GM18867 (cell line): ENCODE measurements around the gene MED25.

ENCODE experiments used
- ATAC-seq: cut with Tn5 transposase; IDR thresholded peaks from one replicate; pipeline ENCODE4 v1.9.1; 2021; ENCODE audit warnings: mild to moderate bottlenecking, moderate library complexity; ENCODE audit not compliant: unreplicated experiment

Gene MED25

GRCh38 chr19:49798574-49798973 lies 19.5 kb upstream of the MED25 start:
- ATAC-seq: no peak

DNA sequence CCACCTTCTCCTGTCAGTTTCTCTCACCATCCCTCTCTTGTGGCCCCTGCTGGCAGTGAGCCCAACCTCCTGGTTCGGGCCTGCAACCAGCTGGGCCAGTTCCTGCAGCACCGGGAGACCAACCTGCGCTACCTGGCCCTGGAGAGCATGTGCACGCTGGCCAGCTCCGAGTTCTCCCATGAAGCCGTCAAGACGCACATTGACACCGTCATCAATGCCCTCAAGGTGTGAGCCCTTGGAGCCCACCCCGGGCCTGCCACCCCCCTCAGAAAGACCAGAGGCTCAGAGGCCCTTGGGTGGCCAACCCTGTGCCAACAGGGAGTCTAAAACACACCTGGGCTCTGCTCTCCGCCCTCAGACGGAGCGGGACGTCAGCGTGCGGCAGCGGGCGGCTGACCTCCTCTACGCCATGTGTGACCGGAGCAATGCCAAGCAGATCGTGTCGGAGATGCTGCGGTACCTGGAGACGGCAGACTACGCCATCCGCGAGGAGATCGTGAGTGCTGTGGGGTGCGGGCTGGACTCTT lies 18.8 kb upstream of the MED25 start:
- no peak for ATAC-seq

GRCh38 chr19:49799798-49800376 lies 18.2 kb upstream of the MED25 start:
- ATAC-seq: no peak

GRCh38 chr19:49800771-49801170 lies 17.3 kb upstream of the MED25 start:
- ATAC-seq: no peak

DNA sequence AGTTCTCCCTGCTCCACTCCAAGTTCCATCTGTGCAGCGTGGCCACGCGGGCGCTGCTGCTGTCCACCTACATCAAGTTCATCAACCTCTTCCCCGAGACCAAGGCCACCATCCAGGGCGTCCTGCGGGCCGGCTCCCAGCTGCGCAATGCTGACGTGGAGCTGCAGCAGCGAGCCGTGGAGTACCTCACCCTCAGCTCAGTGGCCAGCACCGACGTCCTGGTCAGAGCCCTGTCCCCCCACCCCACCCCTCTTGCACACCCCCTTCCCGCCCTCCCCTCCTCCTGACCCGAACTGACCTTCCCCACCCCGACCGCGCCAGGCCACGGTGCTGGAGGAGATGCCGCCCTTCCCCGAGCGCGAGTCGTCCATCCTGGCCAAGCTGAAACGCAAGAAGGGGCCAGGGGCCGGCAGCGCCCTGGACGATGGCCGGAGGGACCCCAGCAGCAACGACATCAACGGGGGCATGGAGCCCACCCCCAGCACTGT lies 16.6 kb upstream of the MED25 start:
- no peak for ATAC-seq

DNA sequence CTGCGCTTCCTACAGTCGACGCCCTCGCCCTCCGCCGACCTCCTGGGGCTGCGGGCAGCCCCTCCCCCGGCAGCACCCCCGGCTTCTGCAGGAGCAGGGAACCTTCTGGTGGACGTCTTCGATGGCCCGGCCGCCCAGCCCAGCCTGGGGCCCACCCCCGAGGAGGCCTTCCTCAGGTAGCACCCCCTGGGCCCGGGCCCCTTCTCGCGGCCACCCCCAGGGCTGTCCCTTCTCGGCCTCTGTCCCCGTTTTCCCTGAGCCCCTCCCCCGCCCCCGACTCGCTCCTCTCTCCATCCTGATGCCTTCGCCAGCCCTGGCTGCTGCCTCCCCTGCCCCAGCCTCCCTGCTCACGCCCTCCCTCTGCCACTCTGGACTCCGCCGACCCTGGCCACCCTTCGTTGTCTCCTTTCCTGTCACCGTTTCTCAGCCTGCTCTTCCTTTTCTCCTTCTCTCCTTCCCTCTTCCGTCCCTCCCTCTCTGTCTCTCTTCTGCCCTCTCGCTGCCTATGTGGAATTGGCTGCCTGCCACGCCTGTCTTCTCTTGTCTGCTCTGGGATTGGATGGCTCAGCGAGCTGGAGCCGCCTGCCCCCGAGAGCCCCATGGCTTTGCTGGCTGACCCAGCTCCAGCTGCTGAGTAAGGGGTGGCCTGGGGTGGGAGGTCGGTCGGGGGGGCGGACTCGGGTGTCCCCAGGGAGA lies 16.0 kb upstream of the MED25 start:
- ATAC-seq: no peak

DNA sequence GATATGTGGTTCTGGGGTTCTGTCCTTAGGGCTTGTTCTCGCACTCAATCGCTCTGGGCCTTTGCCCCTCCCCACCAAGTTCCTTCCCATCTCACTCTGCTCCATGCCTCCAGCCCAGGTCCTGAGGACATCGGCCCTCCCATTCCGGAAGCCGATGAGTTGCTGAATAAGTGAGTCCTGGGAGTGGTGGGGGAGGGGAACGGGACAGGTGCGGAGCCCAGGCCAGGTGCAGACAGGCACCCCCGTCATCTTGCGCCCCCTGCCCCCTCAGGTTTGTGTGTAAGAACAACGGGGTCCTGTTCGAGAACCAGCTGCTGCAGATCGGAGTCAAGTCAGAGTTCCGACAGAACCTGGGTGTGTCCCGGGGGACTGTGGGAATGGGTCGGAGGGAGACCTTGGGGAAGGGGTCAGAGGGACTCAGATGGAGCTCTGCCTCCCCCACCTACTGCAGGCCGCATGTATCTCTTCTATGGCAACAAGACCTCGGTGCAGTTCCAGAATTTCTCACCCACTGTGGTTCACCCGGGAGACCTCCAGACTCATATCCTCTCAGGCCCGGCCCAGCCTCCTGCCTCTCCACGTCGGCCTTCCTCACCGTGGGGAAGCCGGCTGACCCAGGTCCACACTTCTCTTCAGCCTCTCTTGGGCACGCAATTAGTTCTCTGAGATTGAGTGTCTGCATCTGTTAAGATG lies 15.1 kb upstream of the MED25 start:
- ATAC-seq: no peak

- ATAC-seq: no peak
Observed at GRCh38 chr19:49803529-49803856, 14.6 kb upstream of the MED25 start.

DNA sequence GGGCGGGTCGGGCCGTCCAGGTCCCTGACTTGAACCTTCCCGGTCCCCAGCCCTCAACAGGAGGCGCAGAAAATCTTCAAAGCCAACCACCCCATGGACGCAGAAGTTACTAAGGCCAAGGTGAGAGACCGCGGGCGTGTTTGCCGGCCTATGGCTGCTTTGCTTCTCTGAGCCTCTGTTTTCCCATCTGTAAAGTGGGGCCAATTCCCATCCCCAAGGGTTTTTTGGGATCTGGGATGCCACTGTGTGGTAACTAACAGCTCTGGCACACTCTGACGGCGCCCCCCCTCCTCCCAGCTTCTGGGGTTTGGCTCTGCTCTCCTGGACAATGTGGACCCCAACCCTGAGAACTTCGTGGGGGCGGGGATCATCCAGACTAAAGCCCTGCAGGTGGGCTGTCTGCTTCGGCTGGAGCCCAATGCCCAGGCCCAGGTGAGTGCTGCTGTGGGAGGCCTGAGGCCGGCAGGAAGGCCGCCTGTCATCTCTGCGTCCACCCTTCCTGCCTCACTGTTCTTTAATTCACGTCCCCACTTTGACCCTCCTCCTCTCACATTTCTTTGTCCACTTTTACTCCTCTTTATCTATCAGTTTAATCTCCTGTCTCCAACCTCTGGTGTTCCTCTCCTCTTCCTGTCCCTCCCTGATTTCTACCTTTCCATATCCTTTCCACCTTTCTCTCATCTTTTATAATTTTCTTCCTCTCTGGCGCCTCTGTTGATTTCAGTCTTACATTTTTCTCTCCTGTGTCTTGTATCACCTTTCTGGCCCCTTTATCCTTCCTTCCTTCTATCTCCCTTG lies 12.1 kb upstream of the MED25 start:
- no peak for ATAC-seq

GRCh38 chr19:49806620-49806959 lies 11.5 kb upstream of the MED25 start:
- ATAC-seq: no peak

DNA sequence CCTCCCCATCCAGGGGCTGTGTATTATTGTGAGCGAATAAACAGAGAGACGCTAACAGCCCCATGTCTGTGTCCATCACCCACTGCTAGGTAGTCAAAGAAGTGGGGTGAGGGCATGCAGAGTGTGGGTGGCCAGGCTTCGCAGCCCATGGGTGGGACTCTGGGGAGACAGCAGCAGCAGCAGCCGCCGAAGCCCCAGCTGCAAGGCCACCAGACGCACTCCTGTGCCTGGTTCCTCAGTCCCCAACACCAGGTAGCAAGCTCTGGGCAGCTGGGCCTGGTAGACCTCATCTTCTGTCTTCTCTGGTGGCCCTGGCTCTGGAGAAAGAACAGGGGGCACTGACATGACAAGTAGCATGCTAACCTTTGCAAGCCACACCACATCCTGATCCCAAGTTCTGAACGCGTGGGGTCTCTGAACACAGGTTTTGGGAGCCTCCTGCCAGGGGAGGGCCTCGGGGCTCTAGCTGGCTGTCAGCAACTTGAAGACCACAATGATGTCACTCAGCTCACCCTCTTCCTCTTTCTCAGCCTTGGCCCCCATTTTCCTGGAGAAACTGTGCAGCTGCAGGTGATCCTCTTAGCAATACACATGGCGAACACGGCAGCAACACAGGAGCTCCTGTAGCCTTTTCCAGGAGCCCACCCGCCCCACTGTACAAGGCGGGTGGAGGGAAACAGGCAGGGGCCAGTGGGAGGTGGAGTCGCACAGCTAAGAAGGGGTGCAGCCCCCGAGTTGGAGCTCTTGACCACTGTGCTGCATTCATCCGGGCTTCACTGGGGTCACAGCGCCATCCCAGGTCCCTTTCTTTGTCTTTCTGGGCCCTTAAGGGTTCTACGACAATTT lies 10.8 kb upstream of the MED25 start:
- ATAC-seq: no peak

GRCh38 chr19:49807904-49808675 lies 10.0 kb upstream of the MED25 start:
- ATAC-seq: no peak

- no peak for ATAC-seq
Observed at GRCh38 chr19:49808711-49809159, 9.4 kb upstream of the MED25 start.

GRCh38 chr19:49809160-49809940 lies 8.7 kb upstream of the MED25 start:
- ATAC-seq: no peak

- no peak for ATAC-seq
Observed at GRCh38 chr19:49809941-49810389, 8.1 kb upstream of the MED25 start.

GRCh38 chr19:49811328-49811727 lies 6.8 kb upstream of the MED25 start:
- no peak for ATAC-seq

- no peak for ATAC-seq
Observed at GRCh38 chr19:49812452-49812996, 5.6 kb upstream of the MED25 start.
